Smooth muscle cell (in vitro differentiated cells): ENCODE results near the gene PHC2. TPM values are rescaled to one million over a fixed set of nuclear protein-coding genes. Genes with fewer than 3 reads are reported as not detected.
"Not testable (repeated sequence)": the region's sequence is repeated elsewhere in the genome, so short reads cannot be mapped to it uniquely, and the experiment has no call there.

Experiments
- DNase-seq: peaks from one replicate; lab custom pipeline; 2025; ENCODE audit not compliant: unreplicated experiment; lab: John Stamatoyannopoulos, UW
- H2AFZ ChIP-seq: fragments of 200-600 bp; sonication (generic); 2 replicates; pipeline ENCODE4 v1.6.0; 2016; ENCODE audit warnings: antibody characterized with exemption, low read depth, mild to moderate bottlenecking
- H3F3A ChIP-seq: fragments of 200-600 bp; sonication (generic); 2 replicates; pipeline ENCODE4 v1.6.0; 2017; ENCODE audit warnings: antibody characterized with exemption, low read depth
- H3K27ac ChIP-seq: fragments of 200-600 bp; sonication (generic); 2 replicates; pipeline ENCODE4 v1.5.1; 2016; ENCODE audit warnings: low read depth, mild to moderate bottlenecking
- H3K27me3 ChIP-seq: fragments of 200-600 bp; sonication (generic); 2 replicates; pipeline ENCODE4 v1.6.1; 2016; ENCODE audit warnings: low read depth, mild to moderate bottlenecking
- H3K36me3 ChIP-seq: fragments of 200-600 bp; sonication (generic); 2 replicates; pipeline ENCODE4 v1.5.1; 2016; ENCODE audit warnings: low read depth
- H3K4me1 ChIP-seq: fragments of 200-600 bp; sonication (generic); 2 replicates; pipeline ENCODE4 v1.5.1; 2016; ENCODE audit warnings: low read depth
- H3K4me2 ChIP-seq: fragments of 200-600 bp; sonication (generic); 2 replicates; pipeline ENCODE4 v1.6.0; 2016; ENCODE audit warnings: mild to moderate bottlenecking
- H3K4me3 ChIP-seq: fragments of 200-600 bp; sonication (generic); 2 replicates; pipeline ENCODE4 v1.5.1; 2016; ENCODE audit warnings: mild to moderate bottlenecking
- H3K79me2 ChIP-seq: fragments of 200-600 bp; sonication (generic); 2 replicates; pipeline ENCODE4 v1.6.0; 2016; ENCODE audit warnings: low read depth, mild to moderate bottlenecking
- H3K9ac ChIP-seq: fragments of 200-600 bp; sonication (generic); 2 replicates; pipeline ENCODE4 v1.6.0; 2016; ENCODE audit warnings: low read depth
- H3K9me3 ChIP-seq: fragments of 200-600 bp; sonication (generic); replicated peaks from 2 replicates; pipeline ENCODE4 v1.5.1; 2016; ENCODE audit warnings: low read depth
- H4K20me1 ChIP-seq: fragments of 200-600 bp; sonication (generic); 2 replicates; pipeline ENCODE4 v1.6.0; 2016; ENCODE audit warnings: low read depth
- WGBS: methylation state at CpG from one replicate; pipeline ENCODE4 v1.1.7; 2016; ENCODE audit warnings: low lambda C conversion rate; 5-methylcytosine and 5-hydroxymethylcytosine counted together
- polyA plus RNA-seq: library from polyadenylated mRNA; unstranded; fragments of >200 nt; fragmentation: Nextera tagmentation; extraction: Ambion mirVana; gene quantifications from 2 replicates; pipeline ENCODE4 v1.2.1, GENCODE V29; 2016
- total RNA-seq: library from RNA; depleted of rRNA; stranded (reverse); fragments of >200 nt; gene quantifications from 2 replicates; pipeline ENCODE4 v1.2.3, GENCODE V29; 2014
- TF ChIP-seq, protein P1 (sequence below): fragments of 200-600 bp; sonication (generic); IDR thresholded peaks from 2 replicates; pipeline ENCODE4 v1.5.1; 2017; ENCODE audit warnings: borderline replicate concordance, mild to moderate bottlenecking, antibody characterized with exemption; ENCODE audit not compliant: insufficient read depth, poor library complexity, severe bottlenecking

Gene PHC2
- total and polyA plus RNA-seq, 2 experiments from 2014 or later: 42.4 to 109 TPM

GRCh38 chr1:33311706-33312412 is 119.0 kb downstream of the PHC2 start:
- Histone ChIP-seq H3K27ac (no peak overlapping the region), H3K36me3 (no peaks in the 10 kb centered on the region), H3K9me3 (no peaks in the 10 kb centered on the region), H3K4me3 (no peak overlapping the region), H4K20me1 (no peaks in the 10 kb centered on the region), H3K9ac (no peak overlapping the region), H2AFZ (no peak overlapping the region), H3K4me1 (no peaks in the 10 kb centered on the region), H3F3A (no peaks in the 10 kb centered on the region), H3K79me2 (no peaks in the 10 kb centered on the region), H3K27me3 (peaks cover under 1% of the 10 kb centered on the region), H3K4me2 (no peak overlapping the region)
- no peak for DNase-seq
- TF ChIP-seq, protein P1, sequence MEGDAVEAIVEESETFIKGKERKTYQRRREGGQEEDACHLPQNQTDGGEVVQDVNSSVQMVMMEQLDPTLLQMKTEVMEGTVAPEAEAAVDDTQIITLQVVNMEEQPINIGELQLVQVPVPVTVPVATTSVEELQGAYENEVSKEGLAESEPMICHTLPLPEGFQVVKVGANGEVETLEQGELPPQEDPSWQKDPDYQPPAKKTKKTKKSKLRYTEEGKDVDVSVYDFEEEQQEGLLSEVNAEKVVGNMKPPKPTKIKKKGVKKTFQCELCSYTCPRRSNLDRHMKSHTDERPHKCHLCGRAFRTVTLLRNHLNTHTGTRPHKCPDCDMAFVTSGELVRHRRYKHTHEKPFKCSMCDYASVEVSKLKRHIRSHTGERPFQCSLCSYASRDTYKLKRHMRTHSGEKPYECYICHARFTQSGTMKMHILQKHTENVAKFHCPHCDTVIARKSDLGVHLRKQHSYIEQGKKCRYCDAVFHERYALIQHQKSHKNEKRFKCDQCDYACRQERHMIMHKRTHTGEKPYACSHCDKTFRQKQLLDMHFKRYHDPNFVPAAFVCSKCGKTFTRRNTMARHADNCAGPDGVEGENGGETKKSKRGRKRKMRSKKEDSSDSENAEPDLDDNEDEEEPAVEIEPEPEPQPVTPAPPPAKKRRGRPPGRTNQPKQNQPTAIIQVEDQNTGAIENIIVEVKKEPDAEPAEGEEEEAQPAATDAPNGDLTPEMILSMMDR: no peak
- whole genome bisulfite sequencing: 95% methylated on average over 7 of the region's 7 CpGs

- H3K4me3 ChIP-seq: no peak overlapping the region
- H3K4me2 ChIP-seq: no peak overlapping the region
- H3K4me1 ChIP-seq: no peaks in the 10 kb centered on the region
- peaks cover 7% of the 10 kb centered on the region for H3K27me3 ChIP-seq
- no peaks in the 10 kb centered on the region for H3K79me2 ChIP-seq
- TF ChIP-seq, protein P1: no peak
- WGBS: 75% methylated on average over 8 of the region's 8 CpGs
- DNase-seq: no peak
- no peak overlapping the region for H2AFZ ChIP-seq
- H3K9ac ChIP-seq: no peak overlapping the region
- H3K9me3 ChIP-seq: no peaks in the 10 kb centered on the region
- H3F3A ChIP-seq: no peaks in the 10 kb centered on the region
- H3K36me3 ChIP-seq: no peaks in the 10 kb centered on the region
- no peak overlapping the region for H3K27ac ChIP-seq
- H4K20me1 ChIP-seq: no peaks in the 10 kb centered on the region
Observed at GRCh38 chr1:33310702-33311101, 120.2 kb downstream of the PHC2 start.

GRCh38 chr1:33309351-33309750 is 121.5 kb downstream of the PHC2 start:
- not testable (repeated sequence) for H3K9me3 ChIP-seq, H3K36me3 ChIP-seq, H3F3A ChIP-seq, H3K4me3 ChIP-seq, DNase-seq, H3K9ac ChIP-seq, H2AFZ ChIP-seq, H4K20me1 ChIP-seq, H3K27me3 ChIP-seq, H3K27ac ChIP-seq, H3K4me1 ChIP-seq, H3K79me2 ChIP-seq, H3K4me2 ChIP-seq
- 99% methylated on average over 14 of the region's 32 CpGs for WGBS

DNA sequence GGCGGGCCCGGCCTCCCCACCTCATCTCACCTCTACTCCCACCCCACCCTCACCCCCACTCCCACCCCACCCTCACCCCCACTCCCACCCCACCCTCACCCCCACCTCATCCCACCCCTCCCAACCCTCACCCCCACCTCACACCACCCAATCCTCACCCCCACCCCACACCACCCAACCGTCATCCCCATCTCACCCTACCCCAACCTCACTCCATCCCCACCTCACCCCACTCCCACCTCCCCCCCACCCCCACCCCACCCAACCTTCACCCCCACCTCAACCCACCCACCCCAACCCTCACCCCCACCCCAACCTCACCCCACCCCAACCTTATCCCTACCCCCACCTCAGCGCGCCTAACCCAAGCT is 123.4 kb downstream of the PHC2 start:
- H3K79me2 ChIP-seq: no peaks in the 10 kb centered on the region
- H3F3A ChIP-seq: no peaks in the 10 kb centered on the region
- H3K9ac ChIP-seq: no peak overlapping the region
- no peaks in the 10 kb centered on the region for H3K4me1 ChIP-seq
- H2AFZ ChIP-seq: no peak overlapping the region
- H3K27ac ChIP-seq: no peak overlapping the region
- no peaks in the 10 kb centered on the region for H3K9me3 ChIP-seq
- TF ChIP-seq, protein P1: no peak
- DNase-seq: no peak
- H4K20me1 ChIP-seq: no peaks in the 10 kb centered on the region
- WGBS: no CpG with 5 or more reads among the region's 5 CpGs
- peaks cover 7% of the 10 kb centered on the region for H3K27me3 ChIP-seq
- H3K4me3 ChIP-seq: no peak overlapping the region
- no peak overlapping the region for H3K4me2 ChIP-seq
- H3K36me3 ChIP-seq: no peaks in the 10 kb centered on the region
